SK-N-SH (cell line): Measurements from ENCODE around the gene NKX6-2. TPM values are rescaled to one million over a fixed set of nuclear protein-coding genes. Genes with fewer than 3 reads are reported as not detected.

Source experiments
- CTCF ChIA-PET: fragments of 300-600, 350-600 bp; formaldehyde crosslinking; extraction: SDS; loops from one replicate; lab custom pipeline; 2021; lab: Yijun Ruan, JAX
- POLR2A ChIA-PET: fragments of 350-600 bp; sonication (Branson Sonifier 250); formaldehyde crosslinking; extraction: SDS; loops from one replicate; lab custom pipeline; 2020; ENCODE audit warnings: antibody characterized with exemption, inconsistent platforms; lab: Yijun Ruan, JAX
- DNase-seq: peaks from one replicate; pipeline ENCODE4 v3.0.0; 2012
- H2AFZ ChIP-seq: fragments of 200-600 bp; sonication (generic); 2 replicates; pipeline ENCODE4 v1.8.1; 2016; ENCODE audit warnings: antibody characterized with exemption, mild to moderate bottlenecking, low read depth
- H3F3A ChIP-seq: fragments of 200-600 bp; sonication (generic); replicated peaks from 2 replicates; pipeline ENCODE3; 2016; ENCODE audit warnings: antibody characterized with exemption, mild to moderate bottlenecking; ENCODE audit not compliant: insufficient read depth
- H3K27ac ChIP-seq, 2 experiments: fragments of 200-500 bp in 1 of 2; fragments of 200-600 bp in 1 of 2; sonication (Bioruptor generic) in 1 of 2; sonication (generic), shearing (Covaris generic) in 1 of 2; 2 replicates each; pipeline versions ENCODE4 v1.5.1 to v1.6.1; 2014 to 2016; ENCODE audit warnings: low read depth in 2 of 2, inconsistent platforms in 1 of 2, low read length in 1 of 2, mild to moderate bottlenecking in 1 of 2, mixed read lengths in 1 of 2
- H3K27me3 ChIP-seq: fragments of 200-600 bp; sonication (generic), shearing (Covaris generic); 2 replicates; pipeline ENCODE4 v1.6.1; 2016; ENCODE audit warnings: mixed run types; ENCODE audit not compliant: insufficient read depth
- H3K36me3 ChIP-seq, 2 experiments: fragments of 200-500 bp in 1 of 2; fragments of 200-600 bp in 1 of 2; sonication (Bioruptor generic) in 1 of 2; sonication (generic) in 1 of 2; replicated peaks in 1 of 2; 2 replicates each; pipeline versions ENCODE3 to v1.5.1; 2014 to 2016; ENCODE audit warnings: low read length in 1 of 2, mild to moderate bottlenecking in 1 of 2; ENCODE audit not compliant: insufficient read depth in 2 of 2, control insufficient read depth in 1 of 2
- H3K4me1 ChIP-seq, 2 experiments: fragments of 200-500 bp in 1 of 2; fragments of 200-600 bp in 1 of 2; sonication (Bioruptor generic) in 1 of 2; sonication (generic), shearing (Covaris generic) in 1 of 2; 2 replicates each; pipeline versions ENCODE4 v1.5.1 to v1.6.1; 2014 to 2016; ENCODE audit warnings: low read depth in 1 of 2, low read length in 1 of 2, mixed run types in 1 of 2; ENCODE audit not compliant: insufficient read depth in 2 of 2, control insufficient read depth in 1 of 2
- H3K4me2 ChIP-seq: fragments of 200-600 bp; sonication (generic), shearing (Covaris generic); 2 replicates; pipeline ENCODE4 v1.6.1; 2017; ENCODE audit warnings: mixed run types
- H3K4me3 ChIP-seq, 2 experiments: fragments of 200-500 bp in 1 of 2; fragments of 200-600 bp in 1 of 2; sonication (Bioruptor generic) in 1 of 2; sonication (generic), shearing (Covaris generic) in 1 of 2; 2 replicates each; pipeline versions ENCODE4 v1.5.1 to v1.8.1; 2014 to 2016; ENCODE audit warnings: low read depth in 2 of 2, inconsistent platforms in 1 of 2, low read length in 1 of 2, mild to moderate bottlenecking in 1 of 2, mixed read lengths in 1 of 2, moderate library complexity in 1 of 2
- H3K79me2 ChIP-seq: fragments of 200-600 bp; sonication (generic); 2 replicates; pipeline ENCODE4 v1.8.1; 2017; ENCODE audit warnings: mild to moderate bottlenecking; ENCODE audit not compliant: insufficient read depth
- H3K9ac ChIP-seq: fragments of 200-600 bp; sonication (generic); 2 replicates; pipeline ENCODE4 v1.6.1; 2017; ENCODE audit warnings: mixed run types
- H3K9me2 ChIP-seq: fragments of 200-600 bp; sonication (generic); 2 replicates; pipeline ENCODE4 v1.6.1; 2017; ENCODE audit warnings: mixed run types
- H3K9me3 ChIP-seq: fragments of 200-600 bp; sonication (generic); 2 replicates; pipeline ENCODE4 v1.6.1; 2017; ENCODE audit warnings: mixed run types, mild to moderate bottlenecking, moderate library complexity
- H4K20me1 ChIP-seq: fragments of 200-600 bp; sonication (generic); 2 replicates; pipeline ENCODE4 v1.6.1; 2017; ENCODE audit warnings: mild to moderate bottlenecking, mixed run types; ENCODE audit not compliant: insufficient read depth
- ELF1 ChIP-seq: IDR thresholded peaks from 2 replicates; pipeline ENCODE4 v1.4.0; 2012
- EZH2phosphoT487 ChIP-seq: fragments of 200-600 bp; sonication (generic); IDR thresholded peaks from 2 replicates; pipeline ENCODE4 v1.6.1; 2017; ENCODE audit warnings: low read depth, mixed run types, mild to moderate bottlenecking, antibody characterized with exemption, moderate library complexity, borderline replicate concordance
- MEF2A ChIP-seq: IDR thresholded peaks from 2 replicates; pipeline ENCODE4 v1.4.0; 2012; ENCODE audit warnings: low read depth, borderline replicate concordance
- NRF1 ChIP-seq: IDR thresholded peaks from 2 replicates; pipeline ENCODE4 v1.6.1; 2012; ENCODE audit warnings: low read depth, mild to moderate bottlenecking, low read length
- RCOR1 ChIP-seq: fragments of 150-350 bp; IDR thresholded peaks from 2 replicates; pipeline ENCODE4 v1.6.1; 2017; ENCODE audit warnings: antibody characterized with exemption, low read length
- RFX5 ChIP-seq: IDR thresholded peaks from 2 replicates; pipeline ENCODE4 v1.6.1; 2012; ENCODE audit warnings: mild to moderate bottlenecking, improper control_type of control experiment, low read length
- RXRA ChIP-seq: IDR thresholded peaks from 2 replicates; pipeline ENCODE4 v1.4.0; 2012; ENCODE audit warnings: low read depth, mild to moderate bottlenecking, borderline replicate concordance
- SIN3A ChIP-seq: IDR thresholded peaks from 2 replicates; pipeline ENCODE4 v1.6.1; 2012; ENCODE audit warnings: low read depth, mild to moderate bottlenecking, low read length, moderate library complexity, borderline replicate concordance
- SMC3 ChIP-seq: IDR thresholded peaks from 2 replicates; pipeline ENCODE4 v1.6.1; 2012; ENCODE audit warnings: low read depth, low read length, improper control_type of control experiment
- TCF12 ChIP-seq: IDR thresholded peaks from 2 replicates; pipeline ENCODE4 v1.4.0; 2012
- TEAD4 ChIP-seq: IDR thresholded peaks from 2 replicates; pipeline ENCODE4 v1.4.0; 2012; ENCODE audit warnings: mild to moderate bottlenecking, borderline replicate concordance; ENCODE audit not compliant: insufficient read depth
- USF2 ChIP-seq: fragments of 150-350 bp; IDR thresholded peaks from 2 replicates; pipeline ENCODE4 v1.6.1; 2017; ENCODE audit warnings: antibody characterized with exemption, low read length, low read depth, borderline replicate concordance
- YY1 ChIP-seq: IDR thresholded peaks from 2 replicates; pipeline ENCODE4 v1.4.0; 2012; ENCODE audit warnings: low read depth, mild to moderate bottlenecking
- WGBS: methylation state at CpG from one replicate; pipeline ENCODE4 v1.1.6; 2017; ENCODE audit warnings: low lambda C conversion rate; 5-methylcytosine and 5-hydroxymethylcytosine counted together
- polyA plus RNA-seq, 3 experiments: library from polyadenylated mRNA; depleted of rRNA; stranded (reverse); fragments of >200 nt; gene quantifications; 2 replicates each; pipeline ENCODE4 v1.2.3, GENCODE V29; 2012
- TF ChIP-seq, protein P1 (sequence below): IDR thresholded peaks from 2 replicates; pipeline ENCODE4 v1.6.1; 2012; ENCODE audit warnings: mild to moderate bottlenecking, low read depth, low read length, moderate library complexity
- TF ChIP-seq, protein P2 (sequence below): IDR thresholded peaks from 2 replicates; pipeline ENCODE4 v1.4.0; 2012; ENCODE audit warnings: low read depth, borderline replicate concordance

NKX6-2 gene
- polyA plus RNA-seq, 1 of the 3 experiments (the other 2 are of a cell fraction), result not detected

DNA sequence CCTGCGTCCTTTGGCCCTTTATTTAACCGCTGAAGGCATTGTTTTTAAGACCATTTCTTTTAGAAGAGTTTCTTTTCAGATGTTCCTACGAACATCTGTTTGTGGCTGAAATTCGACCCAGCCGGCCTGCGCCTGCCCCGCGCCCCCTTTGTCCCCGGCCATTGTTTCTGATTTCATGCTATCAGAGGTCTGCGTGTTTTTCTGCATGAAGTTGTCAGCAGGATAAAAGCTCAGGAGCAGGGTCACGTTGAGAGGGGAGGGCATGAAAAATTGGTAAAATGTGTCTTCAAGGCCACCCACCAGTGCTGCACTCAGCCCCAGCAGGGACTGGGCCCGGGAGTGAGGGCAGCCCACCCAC is 43.1 kb downstream of the NKX6-2 start (continued):
- TF ChIP-seq, protein P1, sequence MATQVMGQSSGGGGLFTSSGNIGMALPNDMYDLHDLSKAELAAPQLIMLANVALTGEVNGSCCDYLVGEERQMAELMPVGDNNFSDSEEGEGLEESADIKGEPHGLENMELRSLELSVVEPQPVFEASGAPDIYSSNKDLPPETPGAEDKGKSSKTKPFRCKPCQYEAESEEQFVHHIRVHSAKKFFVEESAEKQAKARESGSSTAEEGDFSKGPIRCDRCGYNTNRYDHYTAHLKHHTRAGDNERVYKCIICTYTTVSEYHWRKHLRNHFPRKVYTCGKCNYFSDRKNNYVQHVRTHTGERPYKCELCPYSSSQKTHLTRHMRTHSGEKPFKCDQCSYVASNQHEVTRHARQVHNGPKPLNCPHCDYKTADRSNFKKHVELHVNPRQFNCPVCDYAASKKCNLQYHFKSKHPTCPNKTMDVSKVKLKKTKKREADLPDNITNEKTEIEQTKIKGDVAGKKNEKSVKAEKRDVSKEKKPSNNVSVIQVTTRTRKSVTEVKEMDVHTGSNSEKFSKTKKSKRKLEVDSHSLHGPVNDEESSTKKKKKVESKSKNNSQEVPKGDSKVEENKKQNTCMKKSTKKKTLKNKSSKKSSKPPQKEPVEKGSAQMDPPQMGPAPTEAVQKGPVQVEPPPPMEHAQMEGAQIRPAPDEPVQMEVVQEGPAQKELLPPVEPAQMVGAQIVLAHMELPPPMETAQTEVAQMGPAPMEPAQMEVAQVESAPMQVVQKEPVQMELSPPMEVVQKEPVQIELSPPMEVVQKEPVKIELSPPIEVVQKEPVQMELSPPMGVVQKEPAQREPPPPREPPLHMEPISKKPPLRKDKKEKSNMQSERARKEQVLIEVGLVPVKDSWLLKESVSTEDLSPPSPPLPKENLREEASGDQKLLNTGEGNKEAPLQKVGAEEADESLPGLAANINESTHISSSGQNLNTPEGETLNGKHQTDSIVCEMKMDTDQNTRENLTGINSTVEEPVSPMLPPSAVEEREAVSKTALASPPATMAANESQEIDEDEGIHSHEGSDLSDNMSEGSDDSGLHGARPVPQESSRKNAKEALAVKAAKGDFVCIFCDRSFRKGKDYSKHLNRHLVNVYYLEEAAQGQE, result no peak
- TF ChIP-seq TCF12 (no peak), USF2 (no peak), MEF2A (no peak), RCOR1 (no peak)

DNA sequence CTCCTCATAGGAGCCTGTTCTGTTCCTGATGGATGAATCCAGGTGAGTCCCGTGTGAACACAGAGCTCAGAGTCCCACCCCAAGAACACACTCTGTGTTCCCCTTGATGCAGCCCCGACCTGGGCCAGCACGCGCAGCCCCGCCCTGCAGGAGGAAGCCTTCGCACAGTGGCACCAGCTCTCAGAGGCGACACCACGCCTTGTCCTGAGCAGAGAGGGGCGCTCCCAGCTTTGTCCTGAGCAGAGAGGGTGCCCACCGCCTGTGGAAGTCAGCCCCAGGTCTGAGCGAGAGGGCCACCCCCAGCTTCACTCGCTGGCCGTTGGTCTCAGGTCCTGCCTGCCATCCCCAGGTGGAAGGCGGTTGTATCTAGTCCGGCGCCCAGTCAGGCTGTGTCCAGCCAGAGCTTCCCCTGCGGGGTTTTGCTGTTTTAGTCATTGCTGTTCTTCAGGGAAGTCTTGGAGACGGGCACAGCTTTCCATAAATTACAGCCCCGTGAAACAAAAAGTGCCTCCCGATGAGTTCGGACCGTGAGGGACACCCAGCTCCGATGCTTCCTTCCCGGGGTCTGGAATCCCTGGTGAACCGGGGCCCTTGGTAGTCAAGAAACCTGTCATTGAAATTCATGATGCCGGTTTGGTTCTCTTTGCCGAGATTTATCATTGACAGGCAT is 43.6 kb downstream of the NKX6-2 start:
- no peak overlapping the region for H3K27ac ChIP-seq
- H4K20me1 ChIP-seq, result no peaks in the 10 kb centered on the region
- H3K9ac ChIP-seq, result no peak overlapping the region
- no peaks in the 10 kb centered on the region for H3K9me3 ChIP-seq
- H3K27me3 ChIP-seq, result no peaks in the 10 kb centered on the region
- no peak overlapping the region for H3K4me2 ChIP-seq
- H3K36me3 ChIP-seq, result no peaks in the 10 kb centered on the region
- H2AFZ ChIP-seq, result no peak overlapping the region
- H3K9me2 ChIP-seq, result no peaks in the 10 kb centered on the region
- ChIA-PET CTCF (interaction anchor here (0.6 kb wide), 1 partner anchor 91 kb away, joined by 3 read pairs; no protein-coding TSS in a partner anchor), POLR2A (no interaction called here)
- H3K79me2 ChIP-seq, result no peaks in the 10 kb centered on the region
- TF ChIP-seq EZH2phosphoT487 (no peak), NRF1 (no peak), SIN3A (no peak), SMC3 (no peak), ELF1 (no peak), RXRA (no peak)
- 98% methylated on average over 20 of the region's 27 CpGs for WGBS
- peaks cover 0 to under 1% of the 10 kb centered on the region in 2 experiments; a peak in 1 of 4 replicates for H3K4me1 ChIP-seq
- DNase-seq, result no peak
- no peak overlapping the region for H3K4me3 ChIP-seq
- H3F3A ChIP-seq, result no peaks in the 10 kb centered on the region

- Histone ChIP-seq H3K9me2 (no peaks in the 10 kb centered on the region), H3K27ac (no peak overlapping the region), H3K9ac (no peak overlapping the region), H3K4me2 (no peak overlapping the region), H3F3A (no peaks in the 10 kb centered on the region), H3K9me3 (no peaks in the 10 kb centered on the region), H3K4me3 (no peak overlapping the region), H3K27me3 (no peaks in the 10 kb centered on the region), H2AFZ (no peak overlapping the region), H3K36me3 (no peaks in the 10 kb centered on the region), H3K79me2 (no peaks in the 10 kb centered on the region), H3K4me1 (peaks cover 0 to 18% of the 10 kb centered on the region in 2 experiments; a peak in 1 of 4 replicates), H4K20me1 (no peaks in the 10 kb centered on the region)
- WGBS, result 85% methylated on average over 6 of the region's 6 CpGs
- ChIA-PET POLR2A (no interaction called here), CTCF (no interaction called here)
- DNase-seq, result no peak
- TF ChIP-seq TCF12 (no peak), TEAD4 (no peak), RXRA (no peak), RFX5 (no peak), YY1 (no peak)
- TF ChIP-seq, protein P2, sequence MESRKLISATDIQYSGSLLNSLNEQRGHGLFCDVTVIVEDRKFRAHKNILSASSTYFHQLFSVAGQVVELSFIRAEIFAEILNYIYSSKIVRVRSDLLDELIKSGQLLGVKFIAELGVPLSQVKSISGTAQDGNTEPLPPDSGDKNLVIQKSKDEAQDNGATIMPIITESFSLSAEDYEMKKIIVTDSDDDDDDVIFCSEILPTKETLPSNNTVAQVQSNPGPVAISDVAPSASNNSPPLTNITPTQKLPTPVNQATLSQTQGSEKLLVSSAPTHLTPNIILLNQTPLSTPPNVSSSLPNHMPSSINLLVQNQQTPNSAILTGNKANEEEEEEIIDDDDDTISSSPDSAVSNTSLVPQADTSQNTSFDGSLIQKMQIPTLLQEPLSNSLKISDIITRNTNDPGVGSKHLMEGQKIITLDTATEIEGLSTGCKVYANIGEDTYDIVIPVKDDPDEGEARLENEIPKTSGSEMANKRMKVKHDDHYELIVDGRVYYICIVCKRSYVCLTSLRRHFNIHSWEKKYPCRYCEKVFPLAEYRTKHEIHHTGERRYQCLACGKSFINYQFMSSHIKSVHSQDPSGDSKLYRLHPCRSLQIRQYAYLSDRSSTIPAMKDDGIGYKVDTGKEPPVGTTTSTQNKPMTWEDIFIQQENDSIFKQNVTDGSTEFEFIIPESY, result no peak
- TF ChIP-seq, protein P1, result no peak
Measured at GRCh38 chr10:132740588-132740987, 45.4 kb downstream of the NKX6-2 start.
